HG02885 (cell line): Measurements from ENCODE around the gene CRIM1.
"Not testable (repeated sequence)": the region's sequence is repeated elsewhere in the genome, so short reads cannot be mapped to it uniquely, and the experiment has no call there.

Experiments used
- ATAC-seq: cut with Tn5 transposase; IDR thresholded peaks from one replicate; pipeline ENCODE4 v1.9.1; 2021; ENCODE audit warnings: mild to moderate bottlenecking; ENCODE audit not compliant: unreplicated experiment, poor library complexity

CRIM1 gene

GRCh38 chr2:36351736-36352349 lies 3.7 kb upstream of the CRIM1 start:
- no peak for ATAC-seq

DNA sequence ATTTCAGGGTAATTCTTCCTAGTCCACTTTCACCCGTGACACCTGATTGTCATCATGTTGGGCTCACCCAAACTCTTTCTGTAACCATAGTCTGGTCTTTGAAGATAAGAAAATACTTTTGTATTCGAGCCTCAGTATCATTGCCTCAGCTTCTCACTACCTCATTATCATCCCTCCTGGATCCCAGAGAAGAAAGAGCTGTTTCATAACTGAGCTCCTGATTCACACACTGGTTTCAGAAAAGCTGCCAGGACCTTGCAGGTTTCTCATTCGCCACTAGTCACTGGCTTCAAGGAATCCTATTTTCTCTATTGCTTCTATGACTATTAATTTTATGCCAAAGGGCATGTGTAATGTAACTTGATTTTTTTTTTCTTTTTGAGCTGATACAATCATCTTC lies 2.9 kb upstream of the CRIM1 start:
- no peak for ATAC-seq

GRCh38 chr2:36354811-36355150 lies 797 bp upstream of the CRIM1 start:
- no peak for ATAC-seq

- peak; percentile 27 for ATAC-seq
Observed at GRCh38 chr2:36355890-36356297, 316 bp downstream of the CRIM1 start.

DNA sequence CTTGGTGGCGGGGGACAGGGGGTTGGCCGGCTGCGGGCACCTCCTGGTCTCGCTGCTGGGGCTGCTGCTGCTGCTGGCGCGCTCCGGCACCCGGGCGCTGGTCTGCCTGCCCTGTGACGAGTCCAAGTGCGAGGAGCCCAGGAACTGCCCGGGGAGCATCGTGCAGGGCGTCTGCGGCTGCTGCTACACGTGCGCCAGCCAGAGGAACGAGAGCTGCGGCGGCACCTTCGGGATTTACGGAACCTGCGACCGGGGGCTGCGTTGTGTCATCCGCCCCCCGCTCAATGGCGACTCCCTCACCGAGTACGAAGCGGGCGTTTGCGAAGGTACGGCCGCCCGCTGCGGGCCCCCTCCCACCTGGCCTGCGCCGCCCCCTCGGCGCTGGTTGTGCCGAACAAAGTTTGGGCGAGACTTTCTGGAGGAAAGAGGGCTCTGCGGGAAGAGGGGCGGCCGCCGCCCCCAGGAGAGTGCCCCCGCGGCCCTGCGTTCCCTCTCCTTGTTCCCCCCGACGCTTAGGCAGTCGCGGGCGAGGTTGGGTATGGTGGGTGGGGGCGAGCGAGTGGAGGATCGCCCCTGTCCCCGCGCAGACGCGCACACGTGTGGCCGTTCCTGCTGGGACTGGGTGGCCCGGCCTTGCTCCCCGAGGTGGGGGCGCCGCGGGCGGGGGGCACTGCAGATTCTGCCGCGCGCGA lies 866 bp downstream of the CRIM1 start:
- ATAC-seq, result peak; percentile 0

DNA sequence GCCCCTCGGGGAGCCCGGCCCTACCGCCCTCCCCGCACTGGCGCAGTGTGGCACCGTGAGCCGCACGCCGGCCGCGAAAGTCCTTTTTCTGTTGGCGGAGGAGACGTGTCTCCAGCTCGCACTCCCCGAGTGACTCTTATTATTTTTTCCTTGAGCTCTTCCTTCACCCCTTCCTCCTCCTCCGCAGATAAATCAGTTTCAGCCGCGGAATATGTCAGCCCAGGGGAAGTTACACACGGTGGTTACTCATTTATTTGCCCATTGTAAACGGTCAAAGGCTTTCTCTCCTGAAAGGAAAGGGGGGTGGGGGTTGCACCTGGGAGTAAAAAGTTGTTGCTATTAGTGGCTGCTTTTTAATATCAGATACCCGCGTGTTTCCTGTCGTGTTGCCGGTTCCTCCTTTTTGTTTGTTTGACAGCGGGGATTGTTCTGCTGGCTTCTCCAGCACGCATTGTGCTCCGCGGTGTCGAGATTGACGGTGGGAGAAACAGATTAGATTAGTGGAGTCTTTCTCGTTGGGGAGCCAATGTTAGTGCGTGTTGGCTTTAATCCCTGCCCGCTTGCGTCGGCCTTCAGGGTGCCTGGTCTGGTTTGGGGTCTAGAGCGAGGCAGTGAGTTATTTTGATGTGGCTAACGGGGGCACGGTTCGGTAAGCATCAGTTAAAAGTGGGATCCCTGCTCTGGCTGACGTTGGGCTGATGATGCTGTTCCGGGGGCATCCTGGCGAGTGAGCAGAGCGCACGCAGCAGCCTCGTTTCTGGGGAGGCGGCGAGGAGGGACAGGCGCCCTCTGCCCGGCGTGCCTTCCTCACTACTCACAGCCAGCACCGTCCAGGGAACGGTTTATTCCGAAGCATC lies 1.6 kb downstream of the CRIM1 start:
- ATAC-seq, result peak; percentile 33

GRCh38 chr2:36357847-36358659 lies 2.5 kb downstream of the CRIM1 start:
- ATAC-seq, result peak; percentile 16

DNA sequence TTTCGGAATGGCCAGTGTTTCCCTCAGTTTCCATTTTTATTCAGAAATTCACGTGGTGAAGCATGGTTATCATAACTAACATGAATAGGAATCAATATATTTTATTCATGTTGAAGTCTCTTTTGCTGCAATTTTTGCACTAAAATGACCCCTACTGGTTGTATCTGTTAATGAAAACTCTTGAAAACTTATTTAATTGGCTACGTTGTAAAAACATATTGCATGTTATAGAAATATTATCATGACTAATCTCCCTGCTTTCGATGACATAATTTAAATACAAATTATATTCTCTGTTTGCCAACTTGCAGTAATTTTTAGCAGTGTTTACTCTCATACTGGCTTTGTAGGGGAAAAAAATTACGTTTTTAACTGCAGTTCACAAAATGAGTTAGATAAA lies 3.5 kb downstream of the CRIM1 start:
- ATAC-seq, result no peak

DNA sequence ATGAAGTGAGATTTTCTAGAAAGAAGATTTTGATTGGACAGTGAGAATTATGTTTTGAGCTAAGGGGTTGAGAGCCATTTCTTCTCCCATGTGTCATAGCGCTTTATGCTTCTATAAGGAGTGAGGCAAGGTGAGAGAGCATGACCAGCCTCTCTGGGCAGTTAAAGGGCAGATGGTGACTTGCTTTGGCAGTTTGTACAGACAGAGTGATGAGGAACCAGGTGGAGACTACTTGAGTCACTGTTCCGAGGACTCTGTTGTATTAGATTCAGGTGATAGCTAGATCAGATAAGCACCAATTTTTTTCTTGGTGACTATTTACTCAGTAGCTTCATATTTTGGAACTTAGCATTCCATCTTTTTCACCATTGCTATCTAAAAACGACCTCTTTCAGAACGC lies 4.5 kb downstream of the CRIM1 start:
- ATAC-seq, result no peak

DNA sequence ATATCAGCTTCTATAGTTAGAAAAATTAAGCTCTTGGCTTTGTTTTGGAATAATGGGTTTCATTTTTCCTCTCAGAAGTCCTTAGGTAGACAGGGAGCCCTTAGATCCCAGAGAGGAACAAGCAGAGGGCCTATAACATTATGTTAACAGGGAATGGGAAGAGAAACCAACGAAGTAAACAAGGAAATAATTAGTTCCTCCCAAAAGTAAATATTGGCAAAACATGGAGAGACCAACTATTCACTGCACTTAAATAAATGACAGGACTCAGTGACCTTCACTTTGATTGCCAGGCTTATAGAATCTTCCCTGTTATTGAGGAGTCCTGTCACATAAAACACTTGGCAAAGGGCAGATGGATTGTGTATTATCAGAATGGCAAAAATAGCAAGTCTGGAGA lies 5.3 kb downstream of the CRIM1 start:
- ATAC-seq, result no peak

- ATAC-seq, result no peak
Observed at GRCh38 chr2:36361396-36361795, 5.8 kb downstream of the CRIM1 start.

GRCh38 chr2:36362291-36362690 lies 6.7 kb downstream of the CRIM1 start:
- ATAC-seq, result no peak

- ATAC-seq, result not testable (repeated sequence)
Observed at GRCh38 chr2:36363085-36363484, 7.5 kb downstream of the CRIM1 start.

DNA sequence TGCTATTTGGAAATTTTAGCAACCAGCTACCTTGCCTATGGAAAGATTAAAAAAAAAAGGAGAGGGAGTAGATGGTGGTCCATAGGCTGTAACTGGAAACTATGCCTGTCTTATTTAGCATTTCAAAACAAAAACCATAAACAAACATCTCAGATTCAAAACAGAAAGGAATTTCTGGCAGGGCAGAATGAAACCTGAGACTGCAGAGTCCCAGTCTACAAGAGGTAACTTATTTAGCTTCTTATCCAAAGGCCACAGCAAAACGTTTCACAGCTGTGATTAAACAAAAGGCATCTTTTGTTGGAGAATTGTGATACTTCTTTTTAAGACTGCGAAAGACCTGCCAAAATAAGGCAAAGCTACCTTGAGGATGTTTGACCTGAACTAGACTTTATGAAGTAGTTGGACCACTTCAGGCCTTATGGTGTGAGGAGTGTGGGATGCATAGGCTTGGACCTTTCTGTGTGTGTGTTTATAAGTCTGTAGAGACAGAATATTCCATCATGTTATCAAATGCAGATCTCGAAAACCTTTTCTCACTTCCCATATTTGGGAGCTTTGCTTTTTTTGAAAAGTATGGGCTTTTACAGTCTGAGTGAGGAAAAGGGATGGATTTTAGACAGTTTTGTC lies 11.0 kb downstream of the CRIM1 start:
- ATAC-seq, result no peak

- no peak for ATAC-seq
Observed at GRCh38 chr2:36367486-36367885, 11.9 kb downstream of the CRIM1 start.

DNA sequence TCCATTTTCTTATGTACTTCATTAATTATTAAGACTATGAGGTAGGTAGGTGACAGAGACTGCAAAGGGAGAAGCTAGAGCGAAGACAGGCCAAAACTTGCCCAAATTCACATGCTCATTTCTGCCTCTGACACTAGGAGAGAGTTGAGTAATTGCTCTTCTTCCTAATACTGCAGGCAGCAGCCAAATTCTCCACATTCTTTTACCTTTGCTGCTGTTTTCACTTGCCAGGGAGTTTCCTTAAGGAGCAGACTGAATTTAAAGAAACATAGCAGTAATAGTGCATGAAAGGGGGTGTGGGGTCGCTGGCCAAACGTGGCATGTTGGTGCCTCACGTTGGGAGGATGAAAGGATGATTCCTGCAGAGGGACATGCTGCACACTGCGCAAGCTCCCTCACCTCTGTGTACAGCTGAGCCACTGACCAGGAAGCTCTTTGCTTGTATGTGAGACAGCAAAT lies 12.3 kb downstream of the CRIM1 start:
- ATAC-seq, result no peak

- no peak for ATAC-seq
Observed at GRCh38 chr2:36368438-36368837, 12.9 kb downstream of the CRIM1 start.

DNA sequence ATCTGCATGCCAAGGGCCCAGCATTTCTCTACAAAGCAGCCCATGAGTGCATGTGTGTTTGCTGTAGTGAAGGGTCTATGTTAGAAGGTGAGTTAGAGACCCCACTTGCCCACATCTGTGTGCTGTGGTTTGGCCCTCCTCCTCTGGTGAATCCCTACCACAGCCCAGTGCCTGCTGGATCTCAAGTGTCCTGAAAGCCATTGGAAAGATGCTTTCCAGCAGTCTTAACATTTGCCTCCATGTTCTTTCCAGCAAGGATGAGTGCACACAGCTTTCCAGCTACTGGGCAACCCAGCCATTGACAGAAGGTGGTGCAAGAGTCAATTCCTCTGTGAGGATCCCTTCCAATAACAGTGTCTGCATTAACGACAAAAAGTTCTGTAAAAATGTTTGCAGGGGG lies 13.6 kb downstream of the CRIM1 start:
- ATAC-seq, result no peak

- ATAC-seq, result no peak
Observed at GRCh38 chr2:36369716-36370115, 14.1 kb downstream of the CRIM1 start.

DNA sequence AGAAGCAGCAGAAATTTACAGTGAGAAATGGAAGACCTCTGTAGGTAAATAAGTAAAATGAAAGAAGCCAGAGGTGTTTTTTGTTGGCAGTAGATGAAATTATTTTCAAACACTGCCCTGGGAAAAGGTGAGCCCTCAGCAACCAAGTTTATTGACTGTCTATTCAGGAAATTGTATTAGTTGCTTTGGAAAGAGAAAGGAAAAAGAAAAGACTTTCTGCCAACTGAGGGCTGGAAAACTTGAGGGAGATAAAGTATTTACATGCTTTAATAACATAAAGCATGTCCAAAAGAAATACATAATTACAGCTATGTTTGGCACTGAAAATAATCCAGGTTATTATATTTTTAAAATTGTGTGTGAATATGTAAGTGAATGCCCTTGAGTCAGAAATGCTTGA lies 14.7 kb downstream of the CRIM1 start:
- no peak for ATAC-seq
